GM19099 (cell line): ENCODE results near the gene SIRT7.

ENCODE experiments used
- POLR2A ChIP-seq: IDR thresholded peaks from 3 replicates; pipeline ENCODE4 v1.6.1; 2011; ENCODE audit warnings: low read depth; ENCODE audit not compliant: insufficient read length; ENCODE audit errors: extremely low read depth

Gene SIRT7, protein sequence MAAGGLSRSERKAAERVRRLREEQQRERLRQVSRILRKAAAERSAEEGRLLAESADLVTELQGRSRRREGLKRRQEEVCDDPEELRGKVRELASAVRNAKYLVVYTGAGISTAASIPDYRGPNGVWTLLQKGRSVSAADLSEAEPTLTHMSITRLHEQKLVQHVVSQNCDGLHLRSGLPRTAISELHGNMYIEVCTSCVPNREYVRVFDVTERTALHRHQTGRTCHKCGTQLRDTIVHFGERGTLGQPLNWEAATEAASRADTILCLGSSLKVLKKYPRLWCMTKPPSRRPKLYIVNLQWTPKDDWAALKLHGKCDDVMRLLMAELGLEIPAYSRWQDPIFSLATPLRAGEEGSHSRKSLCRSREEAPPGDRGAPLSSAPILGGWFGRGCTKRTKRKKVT

GRCh38 chr17:81917565-81918332 lies at the start of gene SIRT7:
SIRT7 (minus strand) TSS chr17:81918176; CDS start chr17:81918131, 45 bp downstream.
- peak; percentile 89 for TF ChIP-seq POLR2A

DNA sequence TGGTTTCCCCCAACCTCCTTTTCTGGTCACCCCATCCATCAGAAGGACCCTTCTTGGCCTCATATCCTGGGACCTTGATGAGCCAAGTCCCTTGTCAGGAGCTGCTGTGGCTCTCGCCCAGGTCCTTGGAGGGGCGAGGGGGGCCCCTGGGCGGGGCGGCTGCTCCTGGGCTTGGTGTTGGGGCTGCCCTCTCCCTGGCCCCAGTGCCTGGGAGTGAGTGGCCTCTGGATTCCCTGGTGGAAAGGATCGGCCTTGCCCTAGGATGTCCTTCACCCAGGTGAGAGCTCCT lies 49.2 kb upstream of the SIRT7 start:
- TF ChIP-seq POLR2A, result no peak

DNA sequence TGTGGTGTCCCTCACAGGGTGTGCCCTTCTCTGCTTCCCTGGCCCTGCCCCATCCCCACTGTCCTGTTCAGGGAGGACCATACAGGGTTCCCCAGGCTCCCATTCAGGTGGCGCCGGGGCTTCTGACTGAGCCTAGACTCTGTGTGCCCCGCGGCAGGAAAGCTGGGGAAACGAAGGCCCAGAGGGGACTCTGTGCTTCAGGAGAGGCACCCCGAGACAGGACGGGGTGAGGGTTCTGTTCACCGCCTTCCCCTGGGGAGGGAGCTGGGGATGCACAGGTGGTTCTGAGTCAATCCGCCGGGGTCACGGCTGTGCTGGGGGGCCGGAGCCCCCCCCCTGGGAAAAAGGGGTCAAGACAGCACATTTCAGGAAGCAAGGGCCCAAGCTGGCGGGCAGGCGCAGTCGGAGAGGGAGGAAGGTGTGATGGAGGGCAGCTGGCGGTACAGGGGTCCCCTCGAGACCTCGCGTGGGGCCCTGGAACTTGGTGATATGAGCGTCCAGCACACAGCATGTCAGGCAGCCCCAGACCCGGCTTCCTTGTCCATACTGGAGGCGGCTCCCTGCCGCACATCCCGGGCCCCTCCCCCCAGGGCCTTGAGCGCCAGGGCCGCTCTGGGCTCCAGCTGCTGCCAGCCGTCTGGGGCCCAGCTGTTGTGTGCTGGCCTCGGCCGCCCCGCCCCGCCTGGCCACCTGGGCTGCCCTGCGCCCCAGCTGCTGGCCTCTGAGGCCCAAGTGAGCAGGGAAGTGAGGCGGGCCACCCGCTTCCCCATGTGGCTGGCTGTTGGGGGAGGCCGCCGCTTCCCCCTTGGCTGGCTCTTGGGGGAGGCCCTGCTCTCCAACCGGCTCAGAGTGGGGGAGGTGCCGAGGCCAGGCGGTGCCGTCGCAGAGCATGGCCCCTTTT lies 48.6 kb upstream of the SIRT7 start:
- no peak for TF ChIP-seq POLR2A

DNA sequence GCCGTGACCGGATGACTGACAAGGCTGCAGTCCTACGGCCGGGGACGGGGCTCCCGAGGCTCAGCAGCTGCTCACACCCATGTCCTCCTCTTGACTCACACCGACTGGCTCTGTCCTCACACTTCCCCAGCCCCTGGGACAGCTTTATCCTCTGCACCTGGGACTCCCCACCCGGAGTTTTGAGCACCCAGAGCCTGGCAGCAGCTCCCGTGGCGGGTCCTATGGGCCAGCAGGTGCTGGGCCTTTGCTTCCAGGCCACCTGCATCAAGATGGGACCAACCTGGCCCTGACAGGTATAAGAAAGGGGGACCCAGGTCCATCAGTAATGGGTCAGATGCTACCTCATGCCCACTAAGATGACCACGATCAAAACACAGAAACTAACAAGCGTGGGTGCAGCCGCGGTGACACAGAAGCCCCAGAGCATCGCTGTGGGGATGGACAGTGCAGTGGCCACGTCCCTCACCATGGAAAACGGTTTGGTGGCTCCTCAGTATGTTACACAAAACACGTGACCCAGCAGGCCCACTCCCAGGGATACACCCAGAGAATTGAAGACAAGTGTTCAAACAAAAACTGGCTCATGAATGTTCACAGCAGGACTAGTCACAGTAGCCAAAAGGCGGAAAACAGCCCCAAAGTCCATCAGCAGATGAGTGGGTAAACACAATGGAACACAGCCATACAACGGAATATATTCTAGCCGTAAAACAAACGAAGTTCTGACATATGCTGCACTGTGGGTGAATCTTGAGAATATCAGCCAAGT lies 46.3 kb upstream of the SIRT7 start:
- no peak for TF ChIP-seq POLR2A

GRCh38 chr17:81962499-81963441 lies 44.8 kb upstream of the SIRT7 start:
- no peak for TF ChIP-seq POLR2A

- TF ChIP-seq POLR2A, result no peak
Measured at GRCh38 chr17:81961521-81962498, 43.8 kb upstream of the SIRT7 start.

DNA sequence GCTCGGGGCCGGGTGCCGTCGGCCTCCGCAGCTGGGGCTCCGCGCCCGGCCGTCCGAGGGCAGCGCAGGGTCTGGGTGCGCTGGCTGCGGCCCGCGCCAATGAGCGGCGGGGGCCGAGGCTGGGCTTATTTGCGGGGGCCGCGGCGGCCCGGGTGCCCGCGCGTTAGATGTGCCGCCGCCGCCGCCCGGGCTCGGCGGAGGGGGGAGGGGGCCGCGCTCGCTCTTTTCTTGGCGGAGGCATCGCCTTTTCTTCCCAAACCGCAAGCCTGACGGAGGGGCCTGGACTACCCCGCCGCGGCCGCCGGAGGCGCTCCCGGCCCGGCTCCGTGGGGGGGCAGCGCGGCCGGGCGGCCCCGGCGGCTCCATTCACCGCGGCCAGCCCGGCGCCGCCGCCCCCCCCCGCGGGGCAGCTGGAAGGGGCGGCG lies 43.1 kb upstream of the SIRT7 start, which contains the start of gene NOTUM:
TSS of gene NOTUM (minus strand) at position 101 of the 425 bp plus-strand sequence. CDS start 278 bp downstream, outside the sequence.
- TF ChIP-seq POLR2A, result no peak

DNA sequence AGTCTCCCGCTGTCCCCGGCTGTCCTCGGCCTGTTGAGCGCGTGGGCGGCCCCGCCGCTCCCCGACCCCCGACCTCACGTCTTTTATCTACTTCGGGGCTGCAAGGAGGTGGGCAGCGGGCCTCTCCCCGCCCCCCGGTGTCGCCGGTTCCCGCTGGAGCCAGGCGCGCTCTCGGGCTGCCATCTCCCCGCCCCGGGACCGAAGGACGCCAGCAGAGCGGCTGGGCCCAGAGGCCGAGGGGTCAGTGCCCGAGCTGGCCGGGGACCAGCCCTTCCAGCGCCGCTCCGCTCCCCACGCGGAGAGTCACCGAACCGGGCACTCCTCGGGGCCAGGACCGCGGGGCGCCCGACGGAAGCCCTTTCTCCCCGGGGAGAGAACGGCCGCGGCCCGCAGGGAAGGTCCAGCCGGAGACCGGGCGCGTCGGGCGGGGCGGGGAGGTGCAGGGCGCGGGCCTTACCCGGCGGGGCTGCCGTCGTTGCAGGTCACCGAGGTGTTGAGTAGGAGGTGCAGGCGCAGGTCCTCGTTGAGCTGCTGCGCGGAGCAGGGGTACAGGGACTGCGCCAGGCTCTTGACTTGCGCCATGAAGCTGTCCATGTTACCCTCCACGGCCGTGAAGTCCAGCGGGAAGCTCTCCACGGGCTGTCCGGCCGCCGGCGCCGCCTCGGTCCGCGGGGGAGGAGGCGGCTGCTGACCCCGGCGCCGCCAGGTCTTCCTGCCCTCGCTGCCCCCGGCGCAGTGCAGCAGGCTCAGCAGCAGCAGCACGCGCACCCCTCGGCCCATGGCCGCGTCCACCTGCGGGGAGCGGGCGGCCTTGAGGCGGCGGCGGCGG lies 42.4 kb upstream of the SIRT7 start:
- TF ChIP-seq POLR2A, result no peak

DNA sequence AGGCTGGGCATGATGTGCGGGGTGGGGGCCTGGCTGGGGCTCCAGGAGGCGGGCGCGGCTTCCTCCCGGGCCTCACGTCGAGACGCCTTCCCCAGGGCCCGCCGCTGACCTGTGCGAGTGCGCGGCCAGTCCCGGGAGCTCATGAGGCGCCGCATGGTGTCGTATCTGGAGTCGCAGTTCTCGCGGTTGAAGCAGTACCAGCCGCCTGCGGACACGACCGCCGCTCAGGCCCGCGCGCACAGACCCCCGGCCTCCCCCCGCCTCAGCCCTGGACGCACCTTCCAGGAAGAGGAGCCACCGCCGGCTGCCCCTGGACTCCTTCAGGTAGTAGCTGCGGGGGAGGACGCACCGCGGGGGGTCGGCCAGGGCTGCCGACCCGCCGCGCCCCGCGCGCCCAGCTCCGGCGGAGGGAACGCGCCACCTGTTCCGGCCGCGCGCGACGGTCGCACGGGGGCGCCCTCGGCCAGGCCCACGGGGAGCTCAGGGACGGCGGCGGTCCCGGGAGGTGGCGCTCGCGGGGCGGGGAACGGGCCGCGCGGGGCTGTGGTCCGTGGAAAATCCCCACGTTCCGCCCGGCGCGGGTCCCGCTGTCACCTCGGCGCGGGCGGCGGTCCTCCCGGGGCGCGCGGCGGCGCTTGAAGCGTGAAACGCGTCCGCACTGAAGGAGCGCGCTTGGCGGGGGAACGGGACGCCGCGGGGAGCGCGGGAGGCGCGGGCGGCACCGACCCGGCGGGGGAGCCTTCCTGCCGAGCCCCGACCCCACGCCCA lies 41.6 kb upstream of the SIRT7 start:
- no peak for TF ChIP-seq POLR2A

DNA sequence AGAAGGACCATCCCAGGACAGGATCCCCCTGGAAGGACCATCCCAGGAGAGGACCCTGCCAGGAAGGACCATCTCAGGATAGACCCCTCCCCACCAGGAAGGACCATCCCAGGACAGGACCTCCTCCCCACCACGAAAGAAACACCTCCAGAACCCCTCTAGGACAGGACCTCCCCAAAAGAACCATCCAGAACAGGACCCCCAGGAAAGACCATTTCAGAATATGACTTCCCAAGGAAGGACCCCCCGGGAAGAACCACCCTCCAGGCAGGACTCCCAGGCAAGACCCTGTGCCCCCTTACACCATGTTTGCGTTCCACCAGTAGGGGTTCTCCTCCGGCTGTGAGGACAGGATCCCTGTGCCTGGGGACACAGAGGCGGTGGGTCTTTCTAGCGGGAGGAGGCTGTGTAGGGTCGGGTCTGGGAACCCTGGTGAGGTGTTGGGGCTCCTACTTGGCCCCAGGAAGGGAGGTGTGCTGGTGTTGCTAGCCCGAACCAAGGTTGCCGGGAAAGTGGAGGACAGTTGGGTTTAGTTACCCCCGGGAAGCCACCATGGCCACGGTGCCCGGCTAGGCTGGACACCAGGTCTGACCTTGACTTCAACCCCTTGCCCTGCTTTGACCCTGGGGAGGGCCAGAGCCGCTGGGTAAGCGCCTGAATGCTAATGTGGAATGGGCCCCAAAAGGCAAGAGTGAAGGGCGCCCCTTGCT lies 40.8 kb upstream of the SIRT7 start:
- no peak for TF ChIP-seq POLR2A
